Spleen (tissue), 7 donors: ENCODE data around the gene SPATS2L.

Experiments used
- CTCF ChIP-seq, 11 experiments: fragments of 200-600 bp in 7 of 11; fragments of 450-650 bp in 4 of 11; sonication (generic) in 4 of 11; IDR thresholded peaks in 8 of 11; conservative IDR thresholded peaks in 3 of 11; 1 replicate in 7 of 11; 2 replicates in 4 of 11; pipeline versions ENCODE4 v1.4.0 to v1.8.0; 2016 to 2021; ENCODE audit warnings: antibody characterized with exemption in 11 of 11, inconsistent platforms in 4 of 11, mild to moderate bottlenecking in 1 of 11
- POLR2A ChIP-seq, 3 donors: fragments of 450-650 bp; IDR thresholded peaks; one replicate each; pipeline ENCODE4 v1.5.1; 2017; ENCODE audit warnings: antibody characterized with exemption in 3 of 3, mild to moderate bottlenecking in 1 of 3
- donor health status: DM: no; HTN: no; CAD: no; lungs with moderate emphysema.
- donor health status: DM: no; HTN: no; CAD: no.
- donor health status: DM: no; HTN: no; CAD: no.

DNA sequence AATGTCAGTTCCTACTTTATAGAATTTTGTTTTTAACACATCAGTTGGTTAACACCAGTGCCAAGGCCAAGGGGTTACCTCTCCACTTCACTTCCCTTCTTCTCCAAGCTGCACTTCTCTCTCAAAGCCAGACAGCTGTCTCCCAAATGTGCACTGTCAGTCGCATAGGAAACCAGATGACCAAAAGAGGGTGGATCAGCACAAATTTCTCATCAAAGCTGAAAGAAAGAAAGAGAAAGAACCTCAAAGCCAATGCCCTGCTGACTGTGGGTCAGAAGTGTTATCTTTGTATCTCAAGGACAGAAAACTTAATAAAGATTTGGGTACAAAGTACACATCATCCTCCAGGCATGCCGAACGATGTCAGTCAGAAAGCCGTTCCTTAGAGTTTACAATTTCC is 32.2 kb downstream of the SPATS2L start:
- no peak for TF ChIP-seq CTCF (IDR thresholded peaks at IDR 0.05 in 8 of 11, conservative IDR thresholded peaks at IDR 0.05 in 3 of 11)
- TF ChIP-seq POLR2A (IDR thresholded peaks at IDR 0.05), result no peak
